Upper lobe of left lung (tissue), 4 donors: Measurements from ENCODE around the gene CAPN12.

Experiments
- CTCF ChIP-seq, 6 experiments: fragments of 450-650 bp in 4 of 6; fragments of 200-600 bp in 2 of 6; sonication (generic) in 2 of 6; IDR thresholded peaks; one replicate each; pipeline ENCODE4 v1.5.1; 2016 to 2019; ENCODE audit warnings: antibody characterized with exemption in 6 of 6
- EP300 ChIP-seq, 4 donors: sonication (generic); formaldehyde crosslinking; IDR thresholded peaks; one replicate each; pipeline ENCODE4 v1.5.1; 2017; ENCODE audit warnings: antibody characterized with exemption in 4 of 4, control low read depth in 2 of 4
- POLR2A ChIP-seq, 4 donors: fragments of 450-650 bp; IDR thresholded peaks; one replicate each; pipeline ENCODE4 v1.5.1; 2016 to 2017; ENCODE audit warnings: antibody characterized with exemption in 4 of 4, mild to moderate bottlenecking in 2 of 4
- POLR2AphosphoS5 ChIP-seq, 2 donors: sonication (generic); formaldehyde crosslinking; IDR thresholded peaks; one replicate each; pipeline ENCODE4 v1.5.1; 2017; ENCODE audit warnings: antibody characterized with exemption in 2 of 2

GRCh38 chr19:38727868-38728660, 16.2 kb downstream of the CAPN12 start:
- TF ChIP-seq CTCF (IDR thresholded peaks at IDR 0.05) (no peak), POLR2A (IDR thresholded peaks at IDR 0.05) (no peak), POLR2AphosphoS5 (IDR thresholded peaks at IDR 0.05) (no peak), EP300 (IDR thresholded peaks at IDR 0.05) (no peak)
